ENCODE data around the gene SEPTIN14.
"Not testable (repeated sequence)": the region's sequence is repeated elsewhere in the genome, so short reads cannot be mapped to it uniquely, and the experiment has no call there.

The SEPTIN14 gene

GRCh38 chr7:55871932-55872485 is 9.5 kb upstream of the SEPTIN14 start:
- Histone ChIP-seq H3K9me3 (ENCODE audit: control insufficient read depth, low read length) (no peaks in the 10 kb centered on the region), H3K36me3 (ENCODE audit: control insufficient read depth, insufficient read depth, low read length, severe bottlenecking) (no peaks in the 10 kb centered on the region), H3K4me1 (ENCODE audit: control insufficient read depth, insufficient read depth, low read length) (no peaks in the 10 kb centered on the region), H3K4me3 (ENCODE audit: low read length) (no peak overlapping the region), H3K27me3 (replicated peaks; ENCODE audit: control insufficient read depth, insufficient read depth, low read length) (no peaks in the 10 kb centered on the region), H3K9ac (ENCODE audit: low read length) (no peak overlapping the region)
- no peak for DNase-seq (ENCODE audit: low read depth)

DNA sequence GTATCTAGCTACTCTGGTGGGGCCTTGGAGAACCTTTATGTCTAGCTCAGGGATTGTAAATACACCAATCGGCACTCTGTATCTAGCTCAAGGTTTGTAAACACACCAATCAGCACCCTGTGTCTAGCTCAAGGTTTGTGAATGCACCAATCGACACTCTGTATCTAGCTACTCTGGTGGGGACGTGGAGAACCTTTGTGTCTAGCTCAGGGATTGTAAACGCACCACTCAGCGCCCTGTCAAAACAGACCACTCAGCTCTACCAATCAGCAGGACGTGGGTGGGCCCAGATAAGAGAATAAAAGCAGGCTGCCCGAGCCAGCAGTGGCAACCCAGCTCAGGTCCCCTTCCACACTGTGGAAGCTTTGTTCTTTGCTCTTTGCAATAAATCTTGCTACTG is 6.4 kb upstream of the SEPTIN14 start:
- H3K9ac ChIP-seq (ENCODE audit: low read length); H3K4me1 ChIP-seq (ENCODE audit: control insufficient read depth, insufficient read depth, low read length): not testable (repeated sequence)

DNA sequence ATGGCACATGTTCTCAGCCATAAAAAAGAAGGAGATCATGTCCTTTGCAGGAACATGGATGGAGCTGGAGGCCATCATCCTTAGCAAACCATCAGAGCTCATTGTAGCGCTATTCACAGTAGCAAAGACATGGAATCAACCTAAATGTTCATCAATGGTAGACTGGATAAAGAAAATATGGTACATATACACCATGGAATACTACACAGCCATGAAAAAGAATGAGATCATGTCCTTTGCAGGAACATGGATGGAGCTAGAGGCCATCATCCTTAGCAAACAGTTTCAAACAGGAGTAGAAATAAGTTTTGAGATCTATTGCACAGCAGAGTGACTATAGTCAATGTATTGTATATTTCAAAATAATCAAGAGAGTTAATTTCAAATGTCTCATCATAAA is 17.4 kb downstream of the SEPTIN14 start:
- H3K9ac ChIP-seq (ENCODE audit: low read length); H3K36me3 ChIP-seq (ENCODE audit: control insufficient read depth, insufficient read depth, low read length, severe bottlenecking); H3K4me1 ChIP-seq (ENCODE audit: control insufficient read depth, insufficient read depth, low read length); DNase-seq (ENCODE audit: low read depth); H3K27me3 ChIP-seq (replicated peaks; ENCODE audit: control insufficient read depth, insufficient read depth, low read length); H3K4me3 ChIP-seq (ENCODE audit: low read length); H3K9me3 ChIP-seq (ENCODE audit: control insufficient read depth, low read length): not testable (repeated sequence)

More for the DNA sequence above, 6.4 kb upstream of the SEPTIN14 start:
- not testable (repeated sequence) for H3K9me3 ChIP-seq (ENCODE audit: control insufficient read depth, low read length); H3K27me3 ChIP-seq (replicated peaks; ENCODE audit: control insufficient read depth, insufficient read depth, low read length); DNase-seq (ENCODE audit: low read depth); H3K36me3 ChIP-seq (ENCODE audit: control insufficient read depth, insufficient read depth, low read length, severe bottlenecking); H3K4me3 ChIP-seq (ENCODE audit: low read length)

GRCh38 chr7:55838595-55838994 is 24.0 kb downstream of the SEPTIN14 start:
- H3K9ac ChIP-seq (ENCODE audit: low read length), result no peak overlapping the region
- no peak for DNase-seq (ENCODE audit: low read depth)
- H3K4me3 ChIP-seq (ENCODE audit: low read length), result no peak overlapping the region
- no peaks in the 10 kb centered on the region for H3K4me1 ChIP-seq (ENCODE audit: control insufficient read depth, insufficient read depth, low read length)
- no peaks in the 10 kb centered on the region for H3K9me3 ChIP-seq (ENCODE audit: control insufficient read depth, low read length)
- no peaks in the 10 kb centered on the region for H3K27me3 ChIP-seq (replicated peaks; ENCODE audit: control insufficient read depth, insufficient read depth, low read length)
- no peaks in the 10 kb centered on the region for H3K36me3 ChIP-seq (ENCODE audit: control insufficient read depth, insufficient read depth, low read length, severe bottlenecking)

DNA sequence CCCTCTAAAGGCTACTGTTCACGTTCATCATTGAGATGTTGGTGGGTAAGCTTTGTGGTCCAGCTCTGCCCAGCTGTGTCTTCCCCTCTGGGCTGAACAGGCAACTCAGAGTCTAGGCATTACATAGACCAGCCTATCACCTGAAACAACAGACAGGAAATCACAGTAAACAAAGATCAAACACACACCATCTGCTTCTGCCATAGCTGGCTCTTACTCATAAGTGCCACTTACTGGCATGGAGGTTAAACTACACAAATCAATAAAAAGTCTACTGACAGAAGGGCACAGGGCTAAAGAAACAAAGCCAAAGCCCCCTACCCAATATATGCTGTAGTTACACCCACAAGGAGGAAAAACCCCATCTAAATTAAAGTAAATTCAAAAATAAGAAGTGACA is 35.0 kb downstream of the SEPTIN14 start:
- DNase-seq (ENCODE audit: low read depth), result no peak
- Histone ChIP-seq H3K4me3 (ENCODE audit: low read length) (no peak overlapping the region), H3K36me3 (ENCODE audit: control insufficient read depth, insufficient read depth, low read length, severe bottlenecking) (no peaks in the 10 kb centered on the region), H3K27me3 (replicated peaks; ENCODE audit: control insufficient read depth, insufficient read depth, low read length) (no peaks in the 10 kb centered on the region), H3K4me1 (ENCODE audit: control insufficient read depth, insufficient read depth, low read length) (no peaks in the 10 kb centered on the region), H3K9ac (ENCODE audit: low read length) (no peak overlapping the region), H3K9me3 (ENCODE audit: control insufficient read depth, low read length) (peaks cover 31% of the 10 kb centered on the region)

GRCh38 chr7:55818686-55819085 is 43.9 kb downstream of the SEPTIN14 start:
- Histone ChIP-seq H3K9ac (ENCODE audit: low read length) (no peak overlapping the region), H3K27me3 (replicated peaks; ENCODE audit: control insufficient read depth, insufficient read depth, low read length) (no peaks in the 10 kb centered on the region), H3K4me3 (ENCODE audit: low read length) (no peak overlapping the region), H3K36me3 (ENCODE audit: control insufficient read depth, insufficient read depth, low read length, severe bottlenecking) (no peaks in the 10 kb centered on the region), H3K9me3 (ENCODE audit: control insufficient read depth, low read length) (peaks cover 14% of the 10 kb centered on the region), H3K4me1 (ENCODE audit: control insufficient read depth, insufficient read depth, low read length) (no peaks in the 10 kb centered on the region)
- DNase-seq (ENCODE audit: low read depth), result no peak

DNA sequence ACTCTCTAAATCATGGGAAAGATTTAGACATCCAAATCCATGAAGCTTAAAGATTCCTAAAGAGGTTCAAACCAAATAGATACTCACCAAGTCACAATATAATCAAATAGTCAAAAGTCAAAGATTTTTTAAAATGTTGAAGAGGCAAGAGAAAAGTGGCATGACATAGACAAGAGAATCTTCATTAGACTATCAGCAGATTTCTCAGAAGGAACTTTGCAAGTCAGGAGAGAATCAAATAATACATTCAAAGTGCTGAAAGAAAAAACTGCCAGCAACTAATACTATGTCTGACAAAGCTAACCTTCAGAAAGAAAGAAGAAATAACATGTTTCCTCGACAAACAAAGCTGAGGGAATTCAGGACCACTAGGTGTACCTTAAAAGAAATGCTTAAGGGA is 65.3 kb downstream of the SEPTIN14 start:
- not testable (repeated sequence) for H3K9ac ChIP-seq (ENCODE audit: low read length); DNase-seq (ENCODE audit: low read depth); H3K36me3 ChIP-seq (ENCODE audit: control insufficient read depth, insufficient read depth, low read length, severe bottlenecking); H3K4me1 ChIP-seq (ENCODE audit: control insufficient read depth, insufficient read depth, low read length); H3K27me3 ChIP-seq (replicated peaks; ENCODE audit: control insufficient read depth, insufficient read depth, low read length); H3K4me3 ChIP-seq (ENCODE audit: low read length)
- H3K9me3 ChIP-seq (ENCODE audit: control insufficient read depth, low read length), result peaks cover 12% of the 10 kb centered on the region

DNA sequence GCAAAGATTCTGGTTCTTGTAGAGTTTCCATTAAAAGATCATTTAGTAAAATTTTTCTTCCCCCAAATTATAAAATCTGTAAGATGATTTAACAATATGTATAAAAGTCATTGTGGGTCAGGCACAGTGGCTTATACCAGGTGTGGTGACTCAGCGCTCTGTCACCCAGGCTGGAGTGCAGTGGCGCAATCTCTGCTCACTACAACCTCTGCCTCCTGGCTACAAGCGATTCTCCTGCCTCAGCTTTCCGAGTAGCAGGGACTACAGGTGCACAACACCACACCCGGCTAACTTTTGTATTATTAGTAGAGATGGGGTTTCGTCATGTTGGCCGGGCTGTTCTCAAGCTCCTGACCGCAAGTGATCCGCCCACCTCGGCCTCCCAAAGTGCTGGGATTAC is 68.0 kb downstream of the SEPTIN14 start:
- Histone ChIP-seq H3K4me3 (ENCODE audit: low read length) (no peak overlapping the region), H3K27me3 (replicated peaks; ENCODE audit: control insufficient read depth, insufficient read depth, low read length) (no peaks in the 10 kb centered on the region), H3K36me3 (ENCODE audit: control insufficient read depth, insufficient read depth, low read length, severe bottlenecking) (no peaks in the 10 kb centered on the region), H3K4me1 (ENCODE audit: control insufficient read depth, insufficient read depth, low read length) (no peaks in the 10 kb centered on the region), H3K9ac (ENCODE audit: low read length) (no peak overlapping the region), H3K9me3 (ENCODE audit: control insufficient read depth, low read length) (peaks cover 12% of the 10 kb centered on the region)
- no peak for DNase-seq (ENCODE audit: low read depth)

DNA sequence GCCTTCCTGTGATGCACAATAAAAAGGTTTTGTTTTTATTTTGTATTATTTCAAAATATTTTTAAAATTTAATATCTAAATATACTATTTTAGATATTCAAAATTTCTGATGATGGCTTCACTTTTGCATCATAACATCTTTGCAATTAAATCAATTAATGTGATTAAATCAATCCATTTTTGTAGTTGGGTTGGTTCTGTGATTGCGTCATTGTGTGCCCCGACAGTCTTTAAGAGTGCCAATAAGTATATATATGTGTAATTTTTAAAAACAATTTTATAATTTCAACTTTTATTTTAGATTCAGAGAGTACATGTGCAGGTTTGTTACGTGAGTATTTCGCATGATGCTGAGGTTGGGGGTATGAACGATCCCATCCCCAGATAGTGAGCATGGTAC is 70.5 kb downstream of the SEPTIN14 start:
- no peaks in the 10 kb centered on the region for H3K4me1 ChIP-seq (ENCODE audit: control insufficient read depth, insufficient read depth, low read length)
- DNase-seq (ENCODE audit: low read depth), result no peak
- no peaks in the 10 kb centered on the region for H3K27me3 ChIP-seq (replicated peaks; ENCODE audit: control insufficient read depth, insufficient read depth, low read length)
- no peak overlapping the region for H3K9ac ChIP-seq (ENCODE audit: low read length)
- no peaks in the 10 kb centered on the region for H3K36me3 ChIP-seq (ENCODE audit: control insufficient read depth, insufficient read depth, low read length, severe bottlenecking)
- peaks cover under 1% of the 10 kb centered on the region for H3K9me3 ChIP-seq (ENCODE audit: control insufficient read depth, low read length)
- no peak overlapping the region for H3K4me3 ChIP-seq (ENCODE audit: low read length)

GRCh38 chr7:55787796-55788195 is 74.8 kb downstream of the SEPTIN14 start:
- H3K27me3 ChIP-seq (replicated peaks; ENCODE audit: control insufficient read depth, insufficient read depth, low read length), result no peaks in the 10 kb centered on the region
- H3K4me1 ChIP-seq (ENCODE audit: control insufficient read depth, insufficient read depth, low read length), result no peaks in the 10 kb centered on the region
- H3K4me3 ChIP-seq (ENCODE audit: low read length), result no peak overlapping the region
- H3K9ac ChIP-seq (ENCODE audit: low read length), result no peak overlapping the region
- H3K36me3 ChIP-seq (ENCODE audit: control insufficient read depth, insufficient read depth, low read length, severe bottlenecking), result no peaks in the 10 kb centered on the region
- no peaks in the 10 kb centered on the region for H3K9me3 ChIP-seq (ENCODE audit: control insufficient read depth, low read length)
- no peak for DNase-seq (ENCODE audit: low read depth)

GRCh38 chr7:55786901-55787300 is 75.7 kb downstream of the SEPTIN14 start:
- no peak for DNase-seq (ENCODE audit: low read depth)
- no peaks in the 10 kb centered on the region for H3K4me1 ChIP-seq (ENCODE audit: control insufficient read depth, insufficient read depth, low read length)
- H3K4me3 ChIP-seq (ENCODE audit: low read length), result no peak overlapping the region
- H3K9ac ChIP-seq (ENCODE audit: low read length), result no peak overlapping the region
- H3K36me3 ChIP-seq (ENCODE audit: control insufficient read depth, insufficient read depth, low read length, severe bottlenecking), result no peaks in the 10 kb centered on the region
- H3K27me3 ChIP-seq (replicated peaks; ENCODE audit: control insufficient read depth, insufficient read depth, low read length), result no peaks in the 10 kb centered on the region
- H3K9me3 ChIP-seq (ENCODE audit: control insufficient read depth, low read length), result no peaks in the 10 kb centered on the region

GRCh38 chr7:55785444-55785843 is 77.1 kb downstream of the SEPTIN14 start:
- not testable (repeated sequence) for DNase-seq (ENCODE audit: low read depth); H3K9ac ChIP-seq (ENCODE audit: low read length); H3K9me3 ChIP-seq (ENCODE audit: control insufficient read depth, low read length); H3K36me3 ChIP-seq (ENCODE audit: control insufficient read depth, insufficient read depth, low read length, severe bottlenecking); H3K27me3 ChIP-seq (replicated peaks; ENCODE audit: control insufficient read depth, insufficient read depth, low read length); H3K4me3 ChIP-seq (ENCODE audit: low read length); H3K4me1 ChIP-seq (ENCODE audit: control insufficient read depth, insufficient read depth, low read length)

All from adipocyte (in vitro differentiated cells).